GM18909 (cell line): ENCODE measurements around the gene ACOT6.
"Not testable (repeated sequence)": the region's sequence is repeated elsewhere in the genome, so short reads cannot be mapped to it uniquely, and the experiment has no call there.

Experiments
- ATAC-seq: cut with Tn5 transposase; IDR thresholded peaks from one replicate; pipeline ENCODE4 v1.9.1; 2021; ENCODE audit warnings: mild to moderate bottlenecking; ENCODE audit not compliant: unreplicated experiment, poor library complexity

ACOT6 gene

DNA sequence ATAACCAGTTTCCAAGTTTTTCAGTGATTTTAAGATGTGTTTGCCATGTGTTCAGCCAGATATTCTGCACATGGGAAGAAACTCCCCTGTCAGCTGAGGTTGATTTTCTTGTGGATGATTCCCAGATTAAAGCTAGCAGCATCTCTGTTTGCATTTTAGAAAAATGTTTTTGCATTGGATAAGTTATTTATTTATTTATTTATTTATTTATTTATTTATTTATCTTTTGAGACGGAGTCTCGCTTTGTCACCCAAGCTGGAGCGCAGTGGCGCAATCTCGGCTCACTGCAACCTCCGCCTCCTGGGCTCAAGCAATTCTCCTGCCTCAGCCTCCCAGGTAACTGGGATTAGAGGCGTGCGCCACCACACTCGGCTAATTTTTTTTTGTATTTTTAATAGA is 17.8 kb upstream of the ACOT6 start:
- ATAC-seq, result no peak

DNA sequence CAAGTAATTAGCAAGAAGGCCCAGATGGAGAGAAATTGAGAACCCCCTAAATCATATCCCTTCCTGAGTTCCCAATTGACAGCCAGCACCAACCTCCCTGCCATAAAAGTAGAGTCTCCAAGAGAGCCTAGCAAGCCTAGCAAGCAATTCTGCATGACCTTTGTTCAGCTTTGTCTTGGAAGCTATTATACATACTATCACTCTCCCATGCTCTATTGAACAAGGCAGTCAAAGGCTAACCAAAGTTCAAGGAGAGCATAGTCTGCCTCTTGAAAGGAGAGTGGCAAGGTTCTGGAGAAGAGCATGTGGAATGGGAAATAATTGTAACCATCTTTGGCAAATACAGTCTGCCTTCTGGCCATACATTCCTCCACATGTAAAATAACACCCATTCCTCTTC is 12.8 kb upstream of the ACOT6 start:
- no peak for ATAC-seq

DNA sequence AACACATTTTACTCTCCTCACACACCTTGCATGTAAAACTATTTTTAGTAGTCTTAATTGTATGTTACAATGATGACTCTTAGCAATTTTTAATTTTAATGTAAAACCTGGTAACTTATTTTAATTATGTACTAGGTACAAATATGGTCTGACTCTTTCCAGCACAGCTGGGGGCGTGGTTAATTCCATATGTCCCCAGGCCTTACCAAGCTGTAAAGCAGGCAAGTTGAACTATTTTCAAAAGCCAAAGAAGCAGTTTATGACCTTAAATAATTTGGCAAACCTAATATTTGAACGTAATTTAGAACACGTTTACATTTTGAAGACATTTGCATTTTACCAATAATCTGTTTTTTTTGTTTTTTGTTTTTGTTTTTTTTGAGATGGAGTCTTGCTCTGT is 9.3 kb upstream of the ACOT6 start:
- no peak for ATAC-seq

- ATAC-seq, result no peak
Measured at GRCh38 chr14:73606271-73606670, 6.0 kb upstream of the ACOT6 start.

GRCh38 chr14:73607241-73607640 is 5.1 kb upstream of the ACOT6 start:
- no peak for ATAC-seq

- ATAC-seq, result no peak
Measured at GRCh38 chr14:73610687-73611086, 1.6 kb upstream of the ACOT6 start.

DNA sequence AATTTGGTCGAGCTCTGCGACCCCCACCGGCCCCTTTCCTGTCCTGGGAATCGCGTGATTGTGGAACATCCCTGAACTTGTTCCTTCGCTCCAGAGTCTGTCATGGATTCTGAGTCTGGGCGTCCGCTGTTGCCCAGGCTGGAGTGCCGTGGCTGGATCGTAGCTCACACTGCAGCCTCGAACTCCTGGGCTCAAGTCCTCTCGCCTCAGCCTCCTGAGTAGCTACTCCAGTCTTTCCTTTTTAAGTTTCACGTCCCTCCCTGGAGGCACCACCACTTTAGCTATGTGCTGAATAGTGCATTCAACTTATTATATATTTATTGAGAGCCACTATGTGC is 698 bp downstream of the ACOT6 start:
- ATAC-seq, result peak; percentile 14

- ATAC-seq, result no peak
Measured at GRCh38 chr14:73613419-73613963, 1.2 kb downstream of the ACOT6 start.

- ATAC-seq, result no peak
Measured at GRCh38 chr14:73616831-73617230, 4.5 kb downstream of the ACOT6 start.

DNA sequence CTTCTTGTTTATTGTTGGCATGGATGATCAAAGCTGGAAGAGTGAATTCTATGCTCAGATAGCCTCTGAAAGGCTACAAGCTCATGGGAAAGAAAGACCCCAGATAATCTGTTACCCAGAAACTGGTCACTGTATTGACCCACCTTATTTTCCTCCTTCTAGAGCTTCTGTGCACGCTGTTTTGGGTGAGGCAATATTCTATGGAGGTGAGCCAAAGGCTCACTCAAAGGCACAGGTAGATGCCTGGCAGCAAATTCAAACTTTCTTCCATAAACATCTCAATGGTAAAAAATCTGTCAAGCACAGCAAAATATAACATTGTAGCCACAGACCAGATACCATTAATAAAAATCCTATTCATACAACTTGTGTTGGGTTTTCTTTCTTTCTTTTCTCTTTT is 7.2 kb downstream of the ACOT6 start:
- ATAC-seq, result no peak

GRCh38 chr14:73620268-73620667 is 8.0 kb downstream of the ACOT6 start:
- no peak for ATAC-seq

- no peak for ATAC-seq
Measured at GRCh38 chr14:73623504-73624054, 11.3 kb downstream of the ACOT6 start.

DNA sequence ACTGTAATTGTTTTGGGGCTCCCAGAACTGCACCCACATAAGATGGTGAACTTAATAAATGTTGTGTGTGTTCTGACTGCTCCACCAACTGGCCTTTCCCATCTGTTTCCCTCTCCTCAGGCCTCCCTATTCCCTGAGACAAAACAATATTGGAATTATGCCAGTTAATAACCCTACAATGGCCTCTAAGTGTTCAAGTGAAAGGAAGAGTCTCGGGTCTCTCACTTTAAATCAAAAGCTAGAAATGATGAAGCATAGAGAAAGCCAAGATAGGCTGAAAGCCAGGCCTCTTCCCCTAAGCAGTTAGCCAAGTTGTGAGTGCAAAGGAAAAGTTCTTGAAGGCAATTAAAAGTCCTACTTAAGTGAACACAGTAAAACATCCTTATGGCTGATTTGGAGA is 13.4 kb downstream of the ACOT6 start:
- ATAC-seq, result no peak

DNA sequence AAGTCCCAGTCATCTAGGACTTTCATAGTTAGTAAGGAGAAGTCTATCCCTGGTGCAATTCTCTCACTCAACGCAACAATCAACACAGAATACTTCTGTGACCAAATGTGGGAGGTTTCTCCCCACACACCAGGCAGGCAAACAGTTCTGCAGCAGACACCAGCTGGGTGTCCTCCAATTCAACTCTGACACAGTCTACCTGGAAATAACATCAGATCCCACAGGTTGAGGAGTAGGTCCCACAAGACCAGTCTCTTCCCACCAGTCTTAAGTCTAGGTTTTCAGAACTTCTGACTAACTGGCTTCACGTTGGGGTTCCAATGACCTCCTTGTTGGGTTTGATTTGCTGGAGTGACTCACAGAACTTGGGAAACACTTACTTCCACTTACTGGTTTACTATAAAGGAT is 14.8 kb downstream of the ACOT6 start:
- ATAC-seq, result no peak

DNA sequence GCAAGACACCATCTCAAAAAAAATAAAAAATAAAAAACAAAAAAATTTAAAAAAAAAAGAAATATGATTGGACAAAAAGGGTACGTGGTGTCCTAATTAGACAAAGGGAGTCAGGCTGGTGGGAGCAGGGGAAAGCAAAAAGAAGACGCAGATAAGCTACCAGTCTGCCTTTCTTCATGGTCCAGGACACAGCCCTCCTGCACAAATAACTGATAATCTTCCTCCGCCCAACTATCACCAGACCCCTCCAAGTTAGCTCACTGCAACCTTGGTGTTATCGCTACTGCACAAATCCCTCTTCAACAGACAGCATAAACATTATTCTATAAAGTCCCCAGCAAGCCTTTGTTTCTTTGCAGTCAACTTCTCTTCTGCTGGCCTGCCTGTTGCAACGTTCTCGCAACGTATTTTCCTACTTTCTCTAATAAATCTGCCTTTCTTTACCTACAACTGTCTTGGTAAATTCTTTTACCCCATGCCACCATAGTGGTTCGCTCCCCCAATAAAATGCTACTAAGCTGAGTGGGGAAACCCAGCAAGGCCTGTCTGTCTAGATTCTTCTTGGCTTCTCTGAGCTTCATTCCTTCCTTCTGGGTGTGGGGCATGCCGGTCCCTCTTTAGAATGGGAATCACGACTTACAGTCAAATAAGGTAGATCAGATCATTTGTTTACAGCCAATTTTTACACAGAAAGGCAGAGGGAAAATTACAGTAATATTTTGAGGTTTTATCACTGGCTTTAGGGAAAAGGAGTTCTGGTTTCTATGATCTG is 17.9 kb downstream of the ACOT6 start:
- ATAC-seq, result no peak

DNA sequence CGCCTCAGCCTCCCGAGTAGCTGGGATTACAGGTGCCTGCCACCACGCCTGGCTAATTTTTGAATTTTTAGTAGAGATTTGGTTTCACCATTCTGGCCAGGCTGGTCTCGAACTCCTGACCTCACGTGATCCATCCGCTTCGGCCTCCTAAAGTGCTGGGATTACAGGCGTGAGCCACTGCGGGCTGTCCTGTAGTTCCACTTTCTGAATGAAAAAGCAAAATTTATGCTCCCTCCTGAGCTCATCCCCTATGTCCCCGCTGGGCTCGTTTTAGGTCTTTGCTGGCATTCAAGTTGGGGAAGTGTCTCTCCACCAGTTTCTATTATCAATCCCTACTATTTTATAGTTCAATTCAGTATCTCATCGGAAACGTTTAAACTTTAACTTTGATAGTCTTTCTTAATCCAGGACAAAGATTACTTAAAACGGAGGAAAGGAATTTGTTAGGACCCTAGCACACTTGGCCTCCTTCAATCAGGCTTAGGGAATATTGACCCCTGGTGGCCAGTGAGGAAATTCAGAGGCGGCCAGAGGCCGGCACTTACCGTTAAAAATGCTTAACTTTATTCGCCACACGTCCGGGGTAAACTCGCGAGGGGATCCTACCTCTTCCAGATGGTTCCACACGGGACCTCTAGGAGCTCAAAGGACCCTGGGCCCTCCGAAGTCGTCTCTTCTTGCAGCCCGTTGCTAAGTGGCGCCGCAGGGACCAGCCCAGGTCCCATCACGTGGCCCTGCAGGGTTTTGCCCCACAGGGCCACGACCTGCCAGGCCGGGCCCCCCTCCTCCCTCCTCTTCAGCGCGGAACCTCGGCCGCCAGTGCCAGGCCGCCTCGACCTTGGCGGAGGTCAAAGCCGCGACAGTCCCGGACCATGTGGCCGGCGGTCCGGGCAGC is 21.0 kb downstream of the ACOT6 start:
- ATAC-seq, result no peak

DNA sequence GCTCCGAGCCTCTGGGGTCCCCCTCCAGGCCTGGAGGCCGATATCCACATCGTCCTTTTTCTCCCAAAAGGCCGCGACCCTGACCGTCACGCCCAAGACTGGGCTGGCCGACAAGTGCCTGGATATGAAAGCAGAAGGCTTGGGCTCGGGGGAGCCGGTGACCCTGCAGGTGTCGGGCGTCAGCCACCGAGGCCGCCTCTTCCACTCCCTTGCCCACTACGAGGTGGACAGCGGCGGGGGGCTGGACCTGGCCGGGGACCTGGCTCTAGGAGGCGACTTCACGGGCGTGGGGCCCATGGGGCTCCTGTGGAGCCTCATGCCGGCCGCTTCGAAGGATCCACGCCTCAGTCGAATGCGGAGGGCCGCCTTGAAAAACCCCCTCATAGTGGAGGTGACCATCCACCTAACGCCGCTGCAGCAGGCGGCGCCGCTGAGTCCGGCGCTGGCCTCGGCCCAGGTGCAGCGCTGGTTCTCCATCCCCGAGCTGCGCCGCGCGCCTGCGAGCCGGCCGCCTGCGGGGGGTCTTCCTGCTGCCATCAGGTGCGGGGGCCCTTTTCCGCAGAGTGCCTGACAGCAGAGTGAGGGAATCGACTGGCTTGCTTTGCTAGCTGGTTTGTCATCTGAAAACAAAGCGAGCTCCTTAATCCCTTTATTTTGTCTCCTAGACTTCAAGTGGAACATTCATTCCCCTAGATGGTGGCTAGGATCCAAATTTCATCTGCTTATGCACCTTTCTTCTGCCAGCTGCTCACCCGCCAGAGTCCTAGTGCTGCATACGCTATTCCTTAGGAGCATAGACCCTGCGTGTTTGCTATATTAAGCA is 21.9 kb downstream of the ACOT6 start:
- ATAC-seq, result no peak

- ATAC-seq, result not testable (repeated sequence)
Measured at GRCh38 chr14:73636355-73636754, 24.0 kb downstream of the ACOT6 start.

- ATAC-seq, result no peak
Measured at GRCh38 chr14:73637830-73638229, 25.5 kb downstream of the ACOT6 start.

DNA sequence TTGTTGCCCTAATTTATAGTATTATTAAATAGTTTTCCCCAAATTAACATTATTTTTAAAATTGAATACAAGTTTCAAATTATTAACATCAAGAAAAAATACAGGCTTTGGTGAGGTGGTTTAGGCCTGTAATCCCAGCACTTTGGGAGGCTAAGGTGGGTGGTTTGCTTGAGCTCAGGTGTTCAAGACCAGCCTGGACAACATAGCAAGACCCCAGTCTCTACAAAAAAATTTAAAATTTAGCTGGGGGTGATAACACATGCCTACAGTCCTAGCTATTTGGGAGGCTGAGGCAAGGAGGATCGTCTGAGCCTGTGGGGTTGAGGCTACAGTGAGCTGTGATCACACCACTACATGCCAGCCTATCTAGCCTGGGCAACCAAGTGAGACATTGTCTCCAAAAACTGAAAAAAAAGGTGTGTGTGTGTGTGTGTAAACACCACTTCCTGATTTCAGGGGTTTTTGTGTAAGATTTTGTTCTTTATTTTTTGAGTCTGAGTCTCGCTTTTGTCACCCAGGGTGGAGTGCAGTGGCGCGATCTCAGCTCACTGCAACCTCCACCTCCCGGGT is 28.6 kb downstream of the ACOT6 start:
- ATAC-seq, result no peak
